ENCODE data around the gene KRT6A. TPM values are rescaled to one million over a fixed set of nuclear protein-coding genes. Genes with fewer than 3 reads are reported as not detected.

Gene KRT6A
- total RNA-seq, 6 donors from 2014 or later, result 0.61 to 4.5 (median 1.4) TPM; not detected in 1

- H3K9me3 ChIP-seq, result peaks cover 0 to 4% (median 0%) of the 10 kb centered on the region in 4 donors
- 38 to 100% methylated on average over 1 of the region's 1 CpG for WGBS, 2 donors
- DNase-seq (no peak), ATAC-seq (ENCODE audit: low FRiP score in 2 of 2) (no peak)
- H3K36me3 ChIP-seq, result no peaks in the 10 kb centered on the region
- no peak for TF ChIP-seq EP300 (IDR thresholded peaks at IDR 0.05)
- no peak for TF ChIP-seq POLR2AphosphoS5 (IDR thresholded peaks at IDR 0.05)
- TF ChIP-seq POLR2A (IDR thresholded peaks at IDR 0.05), result no peak
- TF ChIP-seq, protein P1, sequence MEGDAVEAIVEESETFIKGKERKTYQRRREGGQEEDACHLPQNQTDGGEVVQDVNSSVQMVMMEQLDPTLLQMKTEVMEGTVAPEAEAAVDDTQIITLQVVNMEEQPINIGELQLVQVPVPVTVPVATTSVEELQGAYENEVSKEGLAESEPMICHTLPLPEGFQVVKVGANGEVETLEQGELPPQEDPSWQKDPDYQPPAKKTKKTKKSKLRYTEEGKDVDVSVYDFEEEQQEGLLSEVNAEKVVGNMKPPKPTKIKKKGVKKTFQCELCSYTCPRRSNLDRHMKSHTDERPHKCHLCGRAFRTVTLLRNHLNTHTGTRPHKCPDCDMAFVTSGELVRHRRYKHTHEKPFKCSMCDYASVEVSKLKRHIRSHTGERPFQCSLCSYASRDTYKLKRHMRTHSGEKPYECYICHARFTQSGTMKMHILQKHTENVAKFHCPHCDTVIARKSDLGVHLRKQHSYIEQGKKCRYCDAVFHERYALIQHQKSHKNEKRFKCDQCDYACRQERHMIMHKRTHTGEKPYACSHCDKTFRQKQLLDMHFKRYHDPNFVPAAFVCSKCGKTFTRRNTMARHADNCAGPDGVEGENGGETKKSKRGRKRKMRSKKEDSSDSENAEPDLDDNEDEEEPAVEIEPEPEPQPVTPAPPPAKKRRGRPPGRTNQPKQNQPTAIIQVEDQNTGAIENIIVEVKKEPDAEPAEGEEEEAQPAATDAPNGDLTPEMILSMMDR (IDR thresholded peaks at IDR 0.05), result no peak
- no peak overlapping the region for H3K27ac ChIP-seq
- no peaks in the 10 kb centered on the region for H3K4me1 ChIP-seq
- H3K27me3 ChIP-seq, result no peaks in the 10 kb centered on the region
- H3K4me3 ChIP-seq, result no peak overlapping the region
These were observed 5.8 kb downstream of the KRT6A start for GRCh38 chr12:52487211-52487610.

GRCh38 chr12:52486166-52487105, 6.6 kb downstream of the KRT6A start:
- no peak overlapping the region for H3K27ac ChIP-seq
- WGBS, 2 donors, result 87% methylated on average over 5 of the region's 5 CpGs
- H3K36me3 ChIP-seq, result no peaks in the 10 kb centered on the region
- H3K4me1 ChIP-seq, result no peaks in the 10 kb centered on the region
- H3K27me3 ChIP-seq, result no peaks in the 10 kb centered on the region
- H3K9me3 ChIP-seq, result peaks cover 0 to 4% (median 0%) of the 10 kb centered on the region in 4 donors
- TF ChIP-seq POLR2A (IDR thresholded peaks at IDR 0.05) (no peak), POLR2AphosphoS5 (IDR thresholded peaks at IDR 0.05) (no peak), EP300 (IDR thresholded peaks at IDR 0.05) (no peak)
- TF ChIP-seq, protein P1 (IDR thresholded peaks at IDR 0.05), result no peak
- DNase-seq (no peak), ATAC-seq (ENCODE audit: low FRiP score in 2 of 2) (no peak)
- no peak overlapping the region for H3K4me3 ChIP-seq

- no peaks in the 10 kb centered on the region for H3K36me3 ChIP-seq
These were observed 13.0 kb downstream of the KRT6A start for GRCh38 chr12:52480073-52480472.

GRCh38 chr12:52477651-52478050, 15.4 kb downstream of the KRT6A start:
- H3K27me3 ChIP-seq, result no peaks in the 10 kb centered on the region
- WGBS, 2 donors, result 68 to 94% methylated on average over 2 of the region's 2 CpGs
- H3K9me3 ChIP-seq, result no peaks in the 10 kb centered on the region
- DNase-seq (no peak), ATAC-seq (ENCODE audit: low FRiP score in 2 of 2) (no peak)
- TF ChIP-seq POLR2A (IDR thresholded peaks at IDR 0.05), result no peak
- TF ChIP-seq, protein P1 (IDR thresholded peaks at IDR 0.05), result no peak
- no peak for TF ChIP-seq EP300 (IDR thresholded peaks at IDR 0.05)
- no peak for TF ChIP-seq POLR2AphosphoS5 (IDR thresholded peaks at IDR 0.05)
- no peak overlapping the region for H3K4me3 ChIP-seq
- no peak overlapping the region for H3K27ac ChIP-seq
- H3K4me1 ChIP-seq, result no peaks in the 10 kb centered on the region
- H3K36me3 ChIP-seq, result no peaks in the 10 kb centered on the region

More at GRCh38 chr12:52480073-52480472, 13.0 kb downstream of the KRT6A start:
- peaks cover 0 to 4% (median 0%) of the 10 kb centered on the region in 4 donors for H3K9me3 ChIP-seq
- WGBS, 2 donors, result 56 to 64% methylated on average over 2 to 3 of the region's 3 CpGs
- ATAC-seq (ENCODE audit: low FRiP score in 2 of 2) (no peak), DNase-seq (no peak)
- H3K4me1 ChIP-seq, result no peaks in the 10 kb centered on the region
- no peaks in the 10 kb centered on the region for H3K27me3 ChIP-seq
- TF ChIP-seq POLR2A (IDR thresholded peaks at IDR 0.05) (no peak), POLR2AphosphoS5 (IDR thresholded peaks at IDR 0.05) (no peak), EP300 (IDR thresholded peaks at IDR 0.05) (no peak)
- TF ChIP-seq, protein P1 (IDR thresholded peaks at IDR 0.05), result no peak
- H3K27ac ChIP-seq, result no peak overlapping the region
- no peak overlapping the region for H3K4me3 ChIP-seq
